Stimulated activated CD4-positive, alpha-beta T cell treated with anti-CD3 and anti-CD28 coated beads, Interleukin-15, amount 100 ng/mL, for 1 hour (primary cell): Measurements from ENCODE around the gene CCDC120.

Experiments
- DNase-seq, 2 donors: peaks; one replicate each; pipeline ENCODE4 v3.0.0-alpha.2; 2020; ENCODE audit warnings: low read depth in 1 of 2, low spot score in 1 of 2

CCDC120 gene

GRCh38 chrX:49061490-49061889 lies 2.7 kb downstream of the CCDC120 start:
- DNase-seq, result no peak

DNA sequence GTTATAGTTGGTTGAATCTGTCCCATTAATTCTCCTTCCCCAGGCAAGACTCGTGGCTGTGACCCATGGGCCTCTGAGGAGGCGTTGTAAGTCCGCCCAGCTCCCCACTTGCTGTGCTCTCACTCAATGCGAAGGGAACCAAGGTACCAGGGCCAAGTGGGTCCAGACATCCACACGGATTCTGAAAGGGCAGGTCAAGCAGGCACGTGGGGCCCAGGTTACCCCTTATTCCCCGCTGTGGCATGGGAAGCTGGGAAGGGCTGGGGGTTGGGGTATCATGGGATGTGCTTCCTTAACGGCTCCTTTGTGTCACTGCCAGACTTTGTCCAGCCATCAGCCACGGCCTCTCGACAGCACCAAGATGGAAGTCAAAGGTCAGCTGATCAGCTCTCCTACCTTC lies 3.1 kb downstream of the CCDC120 start:
- DNase-seq, result no peak

DNA sequence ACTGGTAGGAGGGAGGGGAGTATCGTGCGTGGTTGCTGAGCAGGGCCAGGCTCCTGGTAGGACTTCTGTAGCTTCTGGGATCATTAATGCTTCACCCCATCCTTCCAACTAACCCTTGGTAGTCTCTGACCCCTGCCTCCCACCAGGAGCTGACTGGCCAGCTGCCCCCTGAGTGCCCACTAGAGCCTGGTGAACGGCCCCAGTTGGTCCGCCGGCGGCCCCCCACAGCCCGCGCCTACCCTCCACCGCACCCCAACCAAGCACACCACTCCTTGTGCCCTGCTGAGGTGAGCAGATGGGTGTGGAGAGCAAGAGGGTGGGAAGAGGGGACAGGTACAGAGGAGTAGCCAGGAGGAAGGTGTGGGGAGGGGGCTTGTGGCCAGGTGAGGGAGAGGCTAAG lies 4.9 kb downstream of the CCDC120 start:
- no peak for DNase-seq

DNA sequence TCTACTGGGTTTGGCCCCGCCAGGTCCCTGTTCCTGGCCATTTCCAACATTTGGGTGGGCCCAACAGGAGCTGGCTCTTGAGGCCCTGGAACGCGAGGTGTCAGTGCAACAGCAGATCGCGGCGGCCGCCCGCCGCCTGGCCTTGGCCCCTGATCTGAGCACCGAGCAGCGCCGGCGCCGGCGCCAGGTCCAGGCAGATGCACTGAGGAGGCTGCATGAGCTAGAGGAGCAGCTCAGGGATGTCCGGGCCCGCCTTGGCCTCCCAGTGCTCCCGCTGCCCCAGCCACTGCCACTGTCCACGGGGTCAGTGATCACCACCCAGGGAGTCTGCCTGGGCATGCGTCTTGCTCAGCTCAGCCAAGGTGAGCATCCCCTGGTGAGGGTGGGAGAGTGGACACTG lies 5.5 kb downstream of the CCDC120 start:
- DNase-seq, result no peak

DNA sequence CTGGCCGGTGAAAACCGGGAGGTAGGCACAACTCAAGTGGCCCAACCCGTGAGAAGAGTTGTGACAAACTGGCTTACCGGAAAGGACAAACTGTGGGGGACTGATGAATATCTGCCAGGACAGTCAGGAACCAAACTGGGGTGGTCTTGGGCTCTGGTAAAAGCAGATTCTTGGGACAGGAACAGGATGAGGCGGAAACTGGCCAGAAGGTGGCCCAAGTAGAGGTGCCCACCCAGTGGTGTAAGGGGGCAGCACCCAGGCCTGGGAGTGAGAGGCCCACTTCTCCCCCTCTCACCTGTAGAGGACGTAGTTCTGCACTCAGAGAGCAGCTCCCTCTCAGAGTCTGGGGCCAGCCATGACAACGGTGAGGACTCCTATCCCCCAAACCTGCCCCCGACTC lies 5.9 kb downstream of the CCDC120 start:
- DNase-seq, result no peak

- DNase-seq, result no peak
Measured at GRCh38 chrX:49066278-49066677, 7.5 kb downstream of the CCDC120 start.

GRCh38 chrX:49066690-49067089 lies 7.9 kb downstream of the CCDC120 start:
- DNase-seq, result no peak

DNA sequence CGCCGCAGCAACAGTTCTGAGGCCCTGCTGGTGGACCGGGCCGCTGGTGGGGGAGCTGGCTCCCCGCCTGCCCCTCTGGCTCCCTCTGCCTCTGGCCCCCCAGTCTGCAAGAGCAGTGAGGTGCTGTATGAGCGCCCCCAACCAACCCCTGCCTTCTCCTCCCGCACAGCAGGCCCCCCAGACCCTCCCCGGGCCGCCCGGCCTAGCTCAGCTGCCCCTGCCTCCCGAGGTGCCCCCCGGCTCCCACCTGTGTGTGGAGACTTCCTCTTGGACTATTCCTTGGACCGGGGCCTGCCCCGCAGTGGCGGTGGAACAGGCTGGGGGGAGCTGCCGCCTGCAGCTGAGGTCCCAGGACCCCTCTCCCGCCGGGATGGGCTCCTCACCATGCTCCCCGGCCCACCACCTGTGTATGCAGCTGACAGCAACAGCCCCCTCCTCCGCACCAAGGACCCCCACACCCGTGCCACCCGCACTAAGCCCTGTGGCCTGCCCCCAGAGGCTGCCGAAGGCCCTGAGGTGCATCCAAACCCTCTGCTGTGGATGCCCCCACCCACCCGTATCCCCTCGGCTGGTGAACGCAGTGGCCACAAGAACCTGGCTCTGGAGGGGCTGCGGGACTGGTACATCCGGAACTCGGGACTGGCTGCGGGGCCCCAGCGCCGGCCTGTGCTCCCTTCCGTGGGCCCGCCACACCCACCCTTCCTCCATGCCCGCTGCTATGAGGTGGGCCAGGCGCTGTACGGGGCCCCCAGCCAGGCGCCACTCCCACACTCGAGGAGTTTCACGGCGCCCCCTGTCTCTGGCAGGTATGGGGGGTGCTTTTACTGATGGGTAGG lies 8.7 kb downstream of the CCDC120 start:
- no peak for DNase-seq

DNA sequence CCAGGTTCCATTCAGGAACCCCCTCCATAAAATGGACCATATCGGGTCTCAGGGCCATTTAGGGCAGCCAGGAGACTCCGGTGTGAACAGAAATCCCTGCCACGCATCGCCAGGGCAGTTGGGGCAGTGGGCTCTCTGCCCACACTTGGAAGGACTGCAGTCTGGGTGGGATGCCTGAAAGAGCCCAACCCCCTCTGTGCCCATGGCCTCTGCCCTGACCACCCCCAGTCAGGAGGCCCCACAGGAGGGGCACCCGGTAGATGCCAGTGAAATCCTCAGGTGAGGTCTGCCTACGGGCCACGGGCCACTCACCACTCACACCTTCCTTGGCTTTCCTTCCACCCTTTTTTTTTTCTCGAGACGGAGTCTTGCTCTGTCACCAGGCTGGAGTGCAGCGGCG lies 10.2 kb downstream of the CCDC120 start:
- DNase-seq, result no peak

DNA sequence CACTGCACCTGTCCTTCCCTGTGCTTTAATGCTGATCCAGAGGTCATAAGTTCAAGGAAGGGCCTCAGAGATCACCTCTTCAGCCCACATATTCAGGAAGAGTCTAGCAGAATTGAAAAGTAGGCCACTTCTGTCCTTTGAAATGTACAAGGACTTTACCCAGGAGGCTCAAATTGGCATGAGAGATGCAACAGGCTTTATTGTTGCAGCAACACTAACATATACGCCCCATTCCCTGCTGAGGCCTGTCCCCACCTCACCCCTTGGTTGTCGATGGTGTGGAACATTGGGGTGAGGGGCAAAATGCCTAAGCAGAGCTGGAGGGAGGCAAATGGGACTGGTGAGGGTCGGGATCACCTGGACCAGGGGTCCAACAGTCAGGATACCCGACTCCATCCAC lies 12.2 kb downstream of the CCDC120 start:
- DNase-seq, result no peak

DNA sequence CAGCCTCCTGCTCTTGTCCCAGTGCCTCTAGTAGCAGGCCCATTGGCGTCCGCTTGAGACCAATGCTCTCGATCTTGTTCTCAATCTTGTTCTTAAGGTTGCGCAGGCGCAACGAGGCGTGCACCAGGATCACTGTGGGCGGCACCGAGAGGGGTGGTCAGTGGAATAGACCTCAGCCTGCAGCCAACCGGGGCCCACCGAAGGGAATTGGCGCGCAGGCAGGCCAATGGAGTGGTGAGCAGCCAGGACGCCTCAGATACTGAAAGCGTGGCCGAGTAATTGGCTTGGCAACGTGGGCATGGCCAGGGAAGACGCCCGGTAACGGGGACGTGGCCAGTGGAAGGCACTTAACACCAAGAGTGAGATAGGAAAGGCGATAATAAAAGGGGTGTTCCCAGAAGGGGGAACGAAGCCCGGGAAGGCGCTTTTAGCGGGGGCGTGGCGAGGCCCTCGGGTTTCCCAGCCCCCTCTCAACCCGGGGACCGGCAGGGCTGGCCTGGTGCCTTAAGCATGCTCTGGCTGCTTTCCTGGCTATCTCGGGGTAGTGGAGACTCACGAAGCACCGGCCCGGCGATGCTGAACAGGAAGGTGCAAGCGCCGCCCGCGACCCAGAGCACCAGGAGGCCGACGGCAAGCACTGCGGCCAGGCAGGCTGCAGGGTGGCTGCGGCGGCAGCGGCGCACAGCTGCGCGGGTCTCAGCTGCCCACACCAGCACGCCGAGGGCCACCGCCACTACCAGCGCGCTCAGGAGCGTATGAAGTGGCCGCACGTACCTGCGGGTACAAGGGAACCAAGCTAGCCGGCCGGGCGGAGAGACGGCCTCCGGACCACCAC lies 13.3 kb downstream of the CCDC120 start:
- DNase-seq, result no peak

DNA sequence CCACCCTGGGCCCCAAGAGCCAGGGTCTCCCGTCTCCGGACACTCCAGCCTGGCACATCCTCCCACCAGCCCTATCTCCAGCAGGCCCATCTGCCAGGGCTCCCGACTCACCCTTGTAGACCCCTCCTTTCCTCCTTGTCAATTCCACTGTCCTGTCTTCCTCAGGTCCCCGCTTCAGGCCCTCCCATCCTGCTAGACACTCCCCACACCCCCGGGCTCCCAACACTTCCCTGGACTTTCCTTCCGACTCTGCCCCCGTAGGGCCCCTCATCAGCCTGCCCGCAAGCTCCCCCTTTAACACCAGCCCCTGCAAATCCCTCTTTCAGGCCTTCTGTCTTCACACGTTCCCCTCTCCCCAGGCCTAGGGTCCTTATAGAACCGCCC lies 13.9 kb downstream of the CCDC120 start:
- DNase-seq, result no peak

DNA sequence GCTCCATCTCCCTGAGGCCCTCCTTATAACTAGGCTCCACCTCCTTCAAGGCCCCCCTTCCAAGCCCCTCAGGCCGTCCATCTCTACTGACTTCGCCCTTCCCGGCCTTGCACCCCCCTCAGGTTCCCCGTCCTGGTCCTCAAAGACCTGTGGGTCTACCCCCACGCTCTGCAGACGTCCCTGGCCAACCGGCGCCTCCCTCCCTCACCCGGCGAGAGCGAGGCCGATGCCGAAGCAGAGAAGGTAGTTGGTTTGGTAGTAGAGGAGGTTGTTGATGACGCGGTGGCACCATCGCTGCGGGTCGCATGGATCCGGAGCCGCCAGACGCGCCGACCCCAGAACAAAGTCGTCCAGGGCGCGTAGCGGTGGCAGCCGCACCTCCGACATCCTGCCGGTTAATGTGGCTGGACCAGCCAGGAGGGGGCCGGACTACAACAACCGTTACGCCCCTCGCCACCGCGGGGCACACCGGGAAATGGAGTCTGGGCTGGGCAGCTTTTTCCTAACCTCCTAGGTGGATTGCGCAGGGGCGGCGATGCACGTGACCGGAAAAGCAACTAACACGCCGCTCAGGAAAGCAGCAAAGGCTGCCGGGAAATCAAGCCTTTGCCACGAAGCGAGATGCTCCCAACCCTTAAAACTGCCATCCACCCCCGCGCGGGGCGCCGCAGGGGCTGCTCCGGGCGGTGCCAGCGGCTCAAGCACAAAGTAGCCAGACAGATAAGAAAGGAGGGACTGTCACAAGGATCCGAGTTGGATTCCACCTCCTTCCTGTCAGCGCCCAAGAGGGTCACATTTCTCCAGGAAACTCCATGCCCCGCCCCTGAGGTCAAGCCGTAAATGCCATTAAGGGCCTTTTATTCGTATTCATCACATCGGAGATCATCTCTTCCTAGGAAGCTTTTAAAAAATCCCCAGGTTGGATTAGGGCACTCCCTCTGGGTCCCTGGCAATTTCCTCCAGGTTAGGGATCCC lies 15.1 kb downstream of the CCDC120 start, which contains the start of gene PRAF2:
TSS of gene PRAF2 (minus strand) at position 402 of the 975 bp plus-strand sequence. CDS start at position 387, 15 bp downstream.
- DNase-seq, result peak; percentile 75 to 79

- no peak for DNase-seq
Measured at GRCh38 chrX:49075347-49075746, 16.5 kb downstream of the CCDC120 start.

- no peak for DNase-seq
Measured at GRCh38 chrX:49077941-49078340, 19.1 kb downstream of the CCDC120 start.

DNA sequence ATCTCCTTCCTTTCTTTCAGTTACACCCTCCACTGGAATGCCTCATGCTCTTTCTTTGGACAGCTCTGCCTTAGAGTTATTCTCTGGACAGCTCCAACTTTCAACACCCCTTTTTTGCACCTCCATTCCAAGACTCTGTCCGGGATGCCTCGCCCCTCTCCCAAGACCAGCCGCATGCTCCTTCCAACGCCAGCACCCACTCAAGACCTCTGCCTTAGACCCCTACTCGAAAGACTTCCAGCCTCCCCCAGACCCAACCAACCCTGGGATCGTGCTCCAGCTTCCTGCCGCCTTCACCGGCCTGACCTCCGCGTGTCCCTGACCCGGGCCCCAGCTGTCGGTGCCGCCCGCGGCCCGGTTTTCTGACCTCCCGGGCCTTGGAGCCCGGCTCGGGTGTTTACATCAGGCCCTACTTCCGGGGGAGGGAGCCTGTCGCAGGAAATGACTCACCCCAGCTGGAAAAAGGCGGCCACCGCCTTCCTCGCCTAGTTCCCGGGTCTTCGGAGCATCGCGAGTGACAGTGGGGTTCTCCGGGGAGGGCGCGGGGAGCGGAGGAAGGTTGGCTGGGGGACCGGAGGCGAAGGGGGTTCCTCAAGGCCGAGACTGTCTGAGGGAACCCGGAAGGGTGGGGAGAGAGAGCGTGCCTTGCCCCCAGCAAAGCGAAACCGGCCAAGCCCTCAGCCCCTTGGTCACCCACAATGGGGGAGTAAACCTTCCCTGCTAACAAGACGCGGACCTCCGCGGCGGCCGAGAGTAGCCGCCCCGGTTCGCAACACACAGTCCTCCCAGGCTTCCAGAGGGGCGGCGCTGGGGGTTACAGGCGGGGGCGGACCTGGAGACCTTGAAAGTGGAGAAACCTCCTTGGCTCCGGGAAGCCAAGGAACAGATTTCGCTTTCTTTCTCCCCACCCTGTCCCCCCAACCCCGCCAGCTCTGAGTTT lies 21.0 kb downstream of the CCDC120 start, which contains the start of gene WDR45:
TSS of gene WDR45 (minus strand) at position 399 of the 940 bp plus-strand sequence. CDS start 1,792 bp downstream, outside the sequence.
- DNase-seq, result peak; percentile 44 to 51

GRCh38 chrX:49082271-49082871 lies 23.6 kb downstream of the CCDC120 start:
- no peak for DNase-seq

GRCh38 chrX:49089553-49089952 lies 30.8 kb downstream of the CCDC120 start:
- no peak for DNase-seq

DNA sequence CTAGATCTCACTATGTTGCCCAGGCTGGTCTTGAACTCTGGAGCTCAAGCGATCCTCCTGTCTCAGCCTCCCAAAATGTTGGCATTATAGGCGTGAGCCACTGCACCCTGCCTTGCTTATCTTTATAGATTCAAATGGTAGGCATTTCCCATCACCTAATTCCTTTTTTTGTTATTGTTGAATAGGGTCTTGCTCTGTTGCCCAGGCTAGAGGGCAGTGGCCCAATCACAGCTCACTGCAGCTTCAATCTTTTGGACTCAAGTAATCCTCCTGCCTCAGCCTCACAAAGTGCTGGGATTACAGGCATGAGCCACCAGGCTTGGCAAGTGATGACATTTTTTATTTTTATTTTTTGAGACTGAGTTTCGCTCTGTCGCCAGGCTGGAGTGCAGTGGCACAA lies 37.6 kb downstream of the CCDC120 start:
- DNase-seq, result no peak
